H4 (cell line): ENCODE measurements around the gene STARD3. TPM values are rescaled to one million over a fixed set of nuclear protein-coding genes. Genes with fewer than 3 reads are reported as not detected.

ENCODE experiments used
- DNase-seq: peaks from one replicate; pipeline ENCODE4 v3.0.0-alpha.2; 2015; ENCODE audit warnings: low spot score
- total RNA-seq: library from RNA; depleted of rRNA; stranded (reverse); fragments of >200 nt; shearing (Covaris generic); gene quantifications from 2 replicates; pipeline ENCODE4 v1.2.3, GENCODE V29; 2014

STARD3 gene
- total RNA-seq, 1 experiment from 2014 or later, result 22.9 TPM

GRCh38 chr17:39604911-39605491, 31.9 kb upstream of the STARD3 start:
- no peak for DNase-seq

GRCh38 chr17:39605492-39606433, 31.2 kb upstream of the STARD3 start:
- DNase-seq, result no peak

- no peak for DNase-seq
Measured at GRCh38 chr17:39606434-39607056, 30.4 kb upstream of the STARD3 start.

- no peak for DNase-seq
Measured at GRCh38 chr17:39607057-39607850, 29.7 kb upstream of the STARD3 start.

- no peak for DNase-seq
Measured at GRCh38 chr17:39607851-39608130, 29.2 kb upstream of the STARD3 start, which contains the start of gene NEUROD2. Gene NEUROD2 (minus strand): TSS chr17:39607920. CDS start chr17:39606599, 1,321 bp downstream.

GRCh38 chr17:39608142-39608981, 28.6 kb upstream of the STARD3 start:
- no peak for DNase-seq

GRCh38 chr17:39609416-39610025, 27.4 kb upstream of the STARD3 start:
- no peak for DNase-seq

GRCh38 chr17:39611401-39612112, 25.4 kb upstream of the STARD3 start:
- DNase-seq, result no peak

- no peak for DNase-seq
Measured at GRCh38 chr17:39612291-39612894, 24.6 kb upstream of the STARD3 start.

- no peak for DNase-seq
Measured at GRCh38 chr17:39612935-39613464, 23.9 kb upstream of the STARD3 start.

- DNase-seq, result no peak
Measured at GRCh38 chr17:39614545-39615157, 22.3 kb upstream of the STARD3 start.

- no peak for DNase-seq
Measured at GRCh38 chr17:39615434-39615833, 21.5 kb upstream of the STARD3 start.

- no peak for DNase-seq
Measured at GRCh38 chr17:39617100-39617445, 19.9 kb upstream of the STARD3 start.

- peak; percentile 54 for DNase-seq
Measured at GRCh38 chr17:39617446-39618245, 19.3 kb upstream of the STARD3 start.

- no peak for DNase-seq
Measured at GRCh38 chr17:39618246-39618913, 18.6 kb upstream of the STARD3 start.

- no peak for DNase-seq
Measured at GRCh38 chr17:39618956-39619785, 17.8 kb upstream of the STARD3 start.

- no peak for DNase-seq
Measured at GRCh38 chr17:39619786-39620101, 17.2 kb upstream of the STARD3 start.
